Endothelial cell of umbilical vein (primary cell): ENCODE results near the gene ZNF213. TPM values are rescaled to one million over a fixed set of nuclear protein-coding genes. Genes with fewer than 3 reads are reported as not detected.

Source experiments
- BruUV-seq: library from RNA; stranded (reverse); fragments of 400-500 nt; replicated peaks from 2 replicates; lab custom pipeline; 2021; lab: Mats Ljungman, UMichigan
- CTCF ChIA-PET: fragments of 300-600, 350-600 bp; sonication (Branson Sonifier 250); formaldehyde crosslinking; loops from one replicate; lab custom pipeline; 2021; ENCODE audit warnings: antibody characterized with exemption, inconsistent platforms; lab: Charles Lee
- POLR2A ChIA-PET: fragments of 300-600, 350-600 bp; sonication (Branson Sonifier 250); formaldehyde crosslinking; loops from one replicate; lab custom pipeline; 2021; ENCODE audit warnings: antibody characterized with exemption, inconsistent platforms; lab: Charles Lee
- DNase-seq: peaks from one replicate; pipeline ENCODE4 v3.0.0-alpha.2; 2011; ENCODE audit warnings: low read depth, low spot score
- FAIRE-seq: peaks from 2 replicates; lab custom pipeline; 2011; peaks lifted over from hg19 to GRCh38; lab: Jason Lieb, UNC
- H2AFZ ChIP-seq: 2 replicates; pipeline ENCODE4 v1.6.0; 2012; ENCODE audit warnings: low read depth, low read length, control low read depth, inconsistent platforms
- H3K27ac ChIP-seq: 2 replicates; pipeline ENCODE4 v1.5.1; 2011; ENCODE audit warnings: low read depth, mild to moderate bottlenecking, control low read depth, low read length, moderate library complexity; ENCODE audit not compliant: insufficient read depth
- H3K27me3 ChIP-seq, 2 experiments: 2 replicates each; pipeline versions ENCODE4 v1.6.0 to v1.6.1; 2011; ENCODE audit warnings: low read length in 2 of 2, mixed read lengths in 1 of 2; ENCODE audit not compliant: control insufficient read depth in 2 of 2, insufficient read depth in 2 of 2
- H3K36me3 ChIP-seq, 2 experiments: 2 replicates in 1 of 2; 3 replicates in 1 of 2; pipeline ENCODE4 v1.5.1; 2011; ENCODE audit warnings: low read length in 2 of 2, mild to moderate bottlenecking in 1 of 2, moderate library complexity in 1 of 2; ENCODE audit not compliant: control insufficient read depth in 2 of 2, insufficient read depth in 2 of 2; ENCODE audit errors: extremely low read depth in 1 of 2
- H3K4me1 ChIP-seq: 3 replicates; pipeline ENCODE4 v1.5.1; 2011; ENCODE audit warnings: mild to moderate bottlenecking, low read length; ENCODE audit not compliant: control insufficient read depth, insufficient read depth; ENCODE audit errors: extremely low read depth
- H3K4me2 ChIP-seq: 2 replicates; pipeline ENCODE4 v1.6.1; 2011; ENCODE audit warnings: low read length, control low read depth, mixed read lengths; ENCODE audit not compliant: insufficient read depth
- H3K4me3 ChIP-seq, 3 experiments: fragments of 200-600 bp in 1 of 3; sonication (generic), shearing (Covaris generic) in 1 of 3; replicated peaks in 1 of 3; 2 replicates each; pipeline ENCODE4 v1.5.1; 2011 to 2016; ENCODE audit warnings: control low read depth in 3 of 3, low read length in 3 of 3, mild to moderate bottlenecking in 2 of 3, inconsistent platforms in 1 of 3, low read depth in 1 of 3, moderate library complexity in 1 of 3; ENCODE audit not compliant: insufficient read depth in 1 of 3
- H3K79me2 ChIP-seq: 2 replicates; pipeline ENCODE4 v1.6.0; 2012; ENCODE audit warnings: low read length, inconsistent platforms; ENCODE audit not compliant: control insufficient read depth, insufficient read depth
- H3K9ac ChIP-seq: replicated peaks from 2 replicates; pipeline ENCODE3; 2011; ENCODE audit warnings: low read length, control low read depth; ENCODE audit not compliant: insufficient read depth; ENCODE audit errors: extremely low read depth
- H3K9me1 ChIP-seq: replicated peaks from 3 replicates; pipeline ENCODE4 v1.6.0; 2011; ENCODE audit warnings: mild to moderate bottlenecking, low read length; ENCODE audit not compliant: control insufficient read depth, insufficient read depth; ENCODE audit errors: extremely low read depth
- H3K9me3 ChIP-seq: replicated peaks from 2 replicates; pipeline ENCODE4 v1.5.1; 2012; ENCODE audit warnings: low read length, inconsistent platforms; ENCODE audit not compliant: control insufficient read depth, insufficient read depth
- H4K20me1 ChIP-seq: replicated peaks from 2 replicates; pipeline ENCODE3; 2011; ENCODE audit warnings: mild to moderate bottlenecking, low read length; ENCODE audit not compliant: control insufficient read depth, insufficient read depth; ENCODE audit errors: extremely low read depth
- POLR2A ChIP-seq: IDR thresholded peaks from 2 replicates; pipeline ENCODE4 v1.6.1; 2012; ENCODE audit warnings: low read depth, mild to moderate bottlenecking, control low read depth, low read length
- dilution Hi-C: fragments of 300-500 bp; cut with MboI; formaldehyde crosslinking; loops from one replicate; pipeline ENCODE4 v1.15.0; 2019; ENCODE audit warnings: low sequenced_read_pairs; ENCODE audit not compliant: extremely low pct_ligation_motif_present
- intact Hi-C: fragments of 100-400 bp; cut with micrococcal nuclease; formaldehyde crosslinking; loops from one replicate; pipeline ENCODE4 v1.10.0; 2022
- polyA plus RNA-seq, 4 experiments: library from polyadenylated mRNA; depleted of rRNA in 3 of 4; stranded (reverse) in 3 of 4; unstranded in 1 of 4; fragments of >200 nt; gene quantifications; 2 replicates each; pipeline versions ENCODE4 v1.2.1 to v1.2.3, GENCODE V29; 2011 to 2012; ENCODE audit warnings: missing spikeins in 1 of 4
- total RNA-seq: library from RNA; stranded (reverse); gene quantifications from 2 replicates; pipeline ENCODE4 v1.2.3, GENCODE V29; 2021
- TF ChIP-seq, protein P1 (sequence below), 2 donors: IDR thresholded peaks; 1 replicate in 1 of 2; 2 replicates in 1 of 2; pipeline ENCODE4 v1.5.1; 2011; ENCODE audit warnings: low read length in 2 of 2, mild to moderate bottlenecking in 2 of 2, moderate library complexity in 2 of 2, control low read depth in 1 of 2, inconsistent platforms in 1 of 2, low read depth in 1 of 2; ENCODE audit not compliant: insufficient read depth in 1 of 2; ENCODE audit errors: extremely low read depth in 1 of 2

ZNF213 gene
- total and polyA plus RNA-seq, 2 donors (not counting 3 experiments of a cell fraction or from before 2014, with no cell fraction given), result 2.0 to 9.8 TPM

- Histone ChIP-seq H3K27me3 (no peaks in the 10 kb centered on the region), H3K9ac (peak overlapping the region; percentile 72), H3K4me1 (peaks cover 10% of the 10 kb centered on the region), H3K79me2 (no peaks in the 10 kb centered on the region), H3K4me3 (peak overlapping the region; percentile 68 to 80 (median 69)), H3K27ac (peak overlapping the region; percentile 37), H4K20me1 (no peaks in the 10 kb centered on the region), H3K9me3 (no peaks in the 10 kb centered on the region), H3K4me2 (peak overlapping the region; percentile 93), H3K36me3 (no peaks in the 10 kb centered on the region), H3K9me1 (no peaks in the 10 kb centered on the region), H2AFZ (peak overlapping the region; percentile 92)
- TF ChIP-seq, protein P1, sequence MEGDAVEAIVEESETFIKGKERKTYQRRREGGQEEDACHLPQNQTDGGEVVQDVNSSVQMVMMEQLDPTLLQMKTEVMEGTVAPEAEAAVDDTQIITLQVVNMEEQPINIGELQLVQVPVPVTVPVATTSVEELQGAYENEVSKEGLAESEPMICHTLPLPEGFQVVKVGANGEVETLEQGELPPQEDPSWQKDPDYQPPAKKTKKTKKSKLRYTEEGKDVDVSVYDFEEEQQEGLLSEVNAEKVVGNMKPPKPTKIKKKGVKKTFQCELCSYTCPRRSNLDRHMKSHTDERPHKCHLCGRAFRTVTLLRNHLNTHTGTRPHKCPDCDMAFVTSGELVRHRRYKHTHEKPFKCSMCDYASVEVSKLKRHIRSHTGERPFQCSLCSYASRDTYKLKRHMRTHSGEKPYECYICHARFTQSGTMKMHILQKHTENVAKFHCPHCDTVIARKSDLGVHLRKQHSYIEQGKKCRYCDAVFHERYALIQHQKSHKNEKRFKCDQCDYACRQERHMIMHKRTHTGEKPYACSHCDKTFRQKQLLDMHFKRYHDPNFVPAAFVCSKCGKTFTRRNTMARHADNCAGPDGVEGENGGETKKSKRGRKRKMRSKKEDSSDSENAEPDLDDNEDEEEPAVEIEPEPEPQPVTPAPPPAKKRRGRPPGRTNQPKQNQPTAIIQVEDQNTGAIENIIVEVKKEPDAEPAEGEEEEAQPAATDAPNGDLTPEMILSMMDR (IDR thresholded peaks at IDR 0.05; ENCODE audit: extremely low read depth in 1 of 2, insufficient read depth in 1 of 2, low read depth in 1 of 2, low read length in 2 of 2), result peak; percentile 50 to 78
- TF ChIP-seq POLR2A, result no peak
- DNase-seq (peak; percentile 64), FAIRE-seq (peak; percentile 88)
- TSS peak; percentile 41 for BruUV-seq
- intact Hi-C loops (loop anchor here (1.0 to 5.0 kb wide), 3 partner anchors 9 to 353 kb away; partner anchors contain the start of gene CLUAP1), dilution Hi-C loops (no loop called here)
- POLR2A ChIA-PET, result interaction anchor here (0.8 to 2.6 kb wide), 4 partner anchors 9 to 129 kb away, joined by 3 to 9 read pairs (median 4); partner anchors contain the start of gene ZNF213
- CTCF ChIA-PET, result interaction anchor here (0.7 to 8.7 kb wide), 19 partner anchors 9 to 252 kb away, joined by 3 to 54 read pairs (median 5); partner anchors contain the start of genes ZNF174 and ZNF213
Measured at GRCh38 chr16:3149630-3150345, 15.0 kb downstream of the ZNF213 start.
